HG02938 (cell line): Measurements from ENCODE around the gene KCNJ12.

Experiments
- ATAC-seq: cut with Tn5 transposase; IDR thresholded peaks from one replicate; pipeline ENCODE4 v1.9.1; 2021; ENCODE audit warnings: mild to moderate bottlenecking, moderate library complexity; ENCODE audit not compliant: unreplicated experiment

The KCNJ12 gene

DNA sequence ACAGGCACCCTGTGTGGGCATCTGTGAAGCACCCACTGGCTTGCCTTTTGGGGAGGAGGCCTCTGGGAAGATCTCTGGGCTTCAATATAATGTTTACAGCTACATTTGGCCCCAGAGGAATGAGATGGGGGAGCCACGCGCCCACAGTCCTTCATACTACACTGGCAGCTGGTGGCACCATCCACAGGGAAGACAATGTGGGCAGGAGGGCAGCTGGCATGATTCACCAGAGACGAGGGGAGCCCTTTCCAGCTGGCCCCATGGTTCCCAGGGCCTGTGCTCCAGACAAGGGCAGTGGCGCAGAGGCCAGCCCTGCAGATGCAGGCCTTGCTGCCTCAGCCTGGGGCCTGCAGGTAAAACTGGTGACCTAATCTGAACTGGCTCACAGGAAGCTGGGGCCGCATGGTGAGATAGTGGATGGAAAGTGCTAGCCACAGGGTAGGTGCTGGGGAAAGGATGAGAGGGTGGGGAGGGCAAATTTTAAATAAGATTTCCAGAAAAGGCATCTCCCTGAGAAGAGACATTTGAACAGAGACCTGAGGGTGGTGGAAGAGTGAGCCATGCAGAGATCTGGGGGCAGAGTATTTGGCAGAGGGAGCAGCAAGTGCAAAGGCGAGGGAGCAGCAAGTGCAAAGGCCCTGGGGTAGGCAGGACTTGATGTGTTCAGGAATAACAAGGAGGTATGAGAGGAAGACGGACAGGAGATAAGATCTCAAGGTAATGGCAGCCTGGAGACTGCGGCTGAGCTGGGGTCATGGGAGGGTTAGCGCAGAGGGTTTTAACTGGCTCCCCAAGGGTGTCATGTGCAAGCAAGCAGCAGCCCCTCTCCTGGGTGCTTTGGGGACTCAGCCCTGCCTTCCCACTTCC, 12.1 kb upstream of the KCNJ12 start:
- no peak for ATAC-seq

DNA sequence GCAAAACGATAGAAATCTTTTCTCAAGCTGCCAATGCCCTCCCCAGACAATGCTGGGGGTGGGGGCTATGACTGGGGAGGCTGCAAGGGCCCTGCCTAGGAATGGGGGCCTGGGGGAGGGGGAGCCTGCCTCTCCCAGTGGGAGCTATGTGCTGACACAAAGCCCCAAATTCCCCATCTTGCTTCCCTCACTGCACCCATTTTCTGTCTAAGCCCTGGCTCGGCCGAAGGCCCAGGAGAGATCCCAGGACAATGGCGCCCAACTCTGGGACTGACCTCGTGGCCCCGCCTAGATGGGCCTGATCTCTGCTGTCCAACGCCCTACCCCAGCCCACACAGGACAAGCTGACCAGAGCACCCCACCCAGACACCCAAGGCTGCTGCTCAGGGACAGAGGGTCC, 11.1 kb upstream of the KCNJ12 start:
- no peak for ATAC-seq

DNA sequence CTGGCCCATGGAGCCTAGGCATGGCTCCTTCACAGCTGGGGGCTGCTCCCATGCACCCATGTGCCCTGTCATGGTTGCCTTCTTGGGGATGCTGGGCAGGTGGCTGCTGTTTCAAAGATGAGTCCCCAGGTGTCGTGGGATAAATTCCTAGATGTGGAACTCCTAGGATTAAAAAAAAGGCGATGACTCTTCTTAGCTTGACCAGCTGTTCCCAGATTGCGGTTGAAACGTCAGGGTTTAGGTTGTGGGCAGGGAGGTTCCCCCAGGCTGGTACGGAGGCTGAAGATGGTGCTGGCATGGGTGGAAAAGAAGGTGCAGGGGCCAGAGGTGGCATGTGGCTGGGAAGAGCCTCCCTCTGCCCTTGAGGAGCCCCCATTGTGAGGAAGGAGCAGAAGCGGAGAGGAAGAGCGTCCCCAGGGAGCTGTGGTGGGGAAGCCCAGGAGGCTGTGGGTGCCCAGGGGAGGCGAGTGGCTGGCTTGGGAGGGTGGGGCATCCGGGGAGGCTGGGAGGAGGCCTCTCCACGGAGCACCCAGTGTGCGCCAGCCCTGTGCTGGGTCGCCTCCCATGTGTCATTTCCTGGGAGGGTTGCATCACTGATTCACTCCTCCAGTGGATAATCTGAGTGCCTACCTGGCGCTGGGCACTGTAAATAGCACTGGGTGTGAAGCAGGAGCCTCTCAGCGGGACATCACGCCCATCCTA, 7.5 kb upstream of the KCNJ12 start:
- ATAC-seq: no peak

GRCh38 chr17:21369395-21369794, 6.8 kb upstream of the KCNJ12 start:
- ATAC-seq: no peak

DNA sequence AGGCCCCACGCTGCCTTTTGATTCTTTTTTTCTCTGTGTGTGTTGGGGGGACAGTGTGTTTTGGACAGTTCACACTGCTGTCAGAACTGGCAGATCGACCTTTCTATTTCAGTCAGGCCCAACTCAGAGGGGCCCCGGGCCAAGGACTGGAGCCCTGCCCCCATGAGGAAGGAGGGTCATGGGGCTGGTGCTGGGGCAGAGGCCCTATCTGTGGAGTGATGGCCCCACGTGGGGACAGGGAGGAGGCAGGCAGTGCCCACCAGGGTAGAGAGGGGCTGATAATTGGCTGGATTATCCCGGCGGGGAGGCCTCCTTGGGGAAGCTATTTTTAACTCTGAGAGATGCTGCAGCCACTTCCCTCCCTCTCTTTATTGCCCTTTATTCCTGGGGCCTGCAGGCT, 5.7 kb upstream of the KCNJ12 start:
- no peak for ATAC-seq

DNA sequence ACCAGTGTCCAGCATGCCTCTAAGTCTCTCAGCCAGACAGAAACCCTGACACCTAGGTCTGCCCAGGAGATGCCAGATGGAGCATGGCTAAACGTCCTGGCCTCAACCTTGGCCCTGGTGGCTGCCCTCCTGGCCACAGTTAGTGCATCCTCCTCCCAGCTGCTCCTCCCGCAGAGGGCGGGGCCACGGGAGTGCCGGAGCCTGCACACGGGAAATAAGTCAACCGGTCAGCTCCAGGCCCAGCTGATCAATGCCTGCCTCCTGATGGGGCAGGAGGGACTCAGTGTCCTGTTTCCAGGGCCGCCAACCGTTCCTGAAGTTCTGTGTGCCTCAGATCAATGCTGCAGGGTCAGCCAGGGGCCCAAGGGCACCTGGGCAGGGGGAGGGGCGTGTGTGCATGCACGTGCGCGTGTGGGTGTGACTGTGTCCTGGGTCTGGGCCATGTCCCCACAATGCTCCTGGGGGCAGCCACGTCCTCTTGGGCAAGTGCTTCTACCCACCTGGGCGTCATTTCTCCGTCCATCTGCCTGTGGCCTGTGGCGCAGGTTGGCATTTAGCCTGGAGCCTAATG, 4.6 kb upstream of the KCNJ12 start:
- ATAC-seq: no peak

DNA sequence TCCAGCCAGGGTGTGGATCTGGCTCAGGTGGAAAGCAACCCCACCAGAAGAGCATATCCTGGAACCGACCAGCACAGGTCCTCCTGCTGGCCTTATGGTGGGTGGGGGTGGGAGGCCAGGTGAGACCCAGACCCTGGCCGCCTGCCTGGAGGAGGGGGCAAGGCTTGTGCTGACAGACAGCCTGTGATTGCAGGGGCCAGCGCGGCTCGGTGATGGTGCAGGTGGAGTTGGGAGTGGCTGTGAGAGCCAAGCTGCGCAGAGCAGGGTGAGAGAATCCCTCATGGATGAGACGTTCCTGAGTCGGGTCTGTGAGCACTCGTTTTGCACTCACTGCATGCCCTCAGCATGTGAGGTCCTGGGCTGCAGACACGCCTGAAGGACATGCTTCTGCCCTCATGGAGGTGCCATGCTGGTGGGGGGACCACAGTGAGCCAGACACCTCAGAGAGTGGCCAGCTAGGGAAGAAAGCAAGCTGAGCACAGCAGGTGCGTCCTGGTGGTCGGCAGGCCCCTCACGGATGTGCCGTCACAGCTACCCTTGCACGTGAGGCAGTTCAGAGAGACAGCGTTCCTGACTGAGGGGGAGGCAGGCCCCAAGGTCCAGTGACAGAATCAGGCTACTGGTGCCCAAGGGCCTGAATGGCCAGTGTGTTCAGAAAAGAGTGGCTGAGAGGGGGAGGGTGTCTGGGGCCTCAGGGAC, 3.8 kb upstream of the KCNJ12 start:
- ATAC-seq: no peak

GRCh38 chr17:21373036-21373435, 3.1 kb upstream of the KCNJ12 start:
- no peak for ATAC-seq

DNA sequence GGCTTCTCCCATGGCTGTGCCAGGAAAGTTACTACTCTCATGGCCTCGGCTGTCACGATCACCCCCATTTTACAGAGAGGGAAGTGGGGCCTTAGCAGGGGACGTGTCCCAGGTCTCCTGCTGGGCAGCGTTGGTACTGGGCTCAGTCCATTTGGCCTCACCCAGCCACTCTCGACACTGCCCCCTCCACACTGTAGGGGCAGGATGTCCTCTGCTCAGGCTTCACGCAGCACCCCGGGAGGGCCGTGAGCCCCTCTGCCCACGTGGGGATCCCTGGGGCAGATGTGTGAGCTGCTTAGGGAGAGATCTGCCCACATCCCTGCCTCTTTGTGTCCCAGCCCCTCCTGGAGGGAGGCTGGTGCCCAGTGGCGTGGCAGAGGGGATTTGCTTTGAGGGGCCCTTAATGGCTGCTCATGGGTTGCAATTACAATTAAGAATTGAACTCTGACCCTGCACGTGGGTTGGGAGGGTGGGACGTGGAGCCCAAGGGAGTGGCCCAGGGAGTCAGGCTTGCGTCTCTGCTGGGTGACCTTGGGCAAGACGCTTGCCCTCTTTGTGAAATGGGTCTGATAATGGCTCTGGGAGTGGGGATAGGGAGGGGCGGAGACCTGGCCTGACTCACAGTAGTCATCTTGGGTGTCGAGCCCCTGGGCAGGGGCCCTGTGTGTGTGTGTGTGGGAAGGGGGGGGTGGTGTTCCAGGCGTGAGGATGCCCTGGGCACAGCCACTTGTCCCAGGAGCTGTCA, 2.3 kb upstream of the KCNJ12 start:
- ATAC-seq: no peak

DNA sequence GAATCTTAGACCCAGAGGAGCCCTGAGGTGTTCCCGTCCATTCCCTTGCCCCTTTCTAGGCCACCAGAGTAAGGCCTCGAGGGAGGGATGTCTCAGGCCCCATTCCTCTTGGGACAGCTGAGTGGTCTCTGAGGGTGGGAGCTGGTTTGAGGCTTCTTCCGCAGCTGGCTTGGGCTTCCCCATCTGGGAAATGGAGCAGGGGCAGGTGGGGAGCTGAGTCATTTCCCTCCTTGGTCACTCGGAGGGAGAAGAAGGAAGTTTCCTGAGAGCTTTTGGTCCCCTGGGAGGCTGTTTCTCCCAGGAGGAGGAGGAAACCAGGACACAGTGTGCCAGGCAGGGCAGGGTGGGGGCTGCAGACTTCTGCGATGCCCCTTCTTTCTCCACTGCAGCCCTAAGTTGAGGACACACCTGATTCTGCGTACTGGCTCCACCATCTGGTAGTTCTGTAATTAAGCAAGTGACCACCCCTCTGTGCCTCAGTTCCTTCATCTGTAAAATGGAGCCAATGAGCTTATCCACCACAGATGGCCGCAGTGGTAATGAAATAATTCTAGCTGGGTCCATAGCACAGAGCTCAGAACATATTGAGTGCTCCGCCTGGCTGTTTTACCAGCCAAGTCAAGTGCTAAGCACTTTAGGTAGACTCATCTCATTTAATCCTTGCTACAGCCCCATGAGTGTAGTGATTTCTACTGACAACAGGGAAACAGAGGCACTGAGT, 1.6 kb upstream of the KCNJ12 start:
- no peak for ATAC-seq

DNA sequence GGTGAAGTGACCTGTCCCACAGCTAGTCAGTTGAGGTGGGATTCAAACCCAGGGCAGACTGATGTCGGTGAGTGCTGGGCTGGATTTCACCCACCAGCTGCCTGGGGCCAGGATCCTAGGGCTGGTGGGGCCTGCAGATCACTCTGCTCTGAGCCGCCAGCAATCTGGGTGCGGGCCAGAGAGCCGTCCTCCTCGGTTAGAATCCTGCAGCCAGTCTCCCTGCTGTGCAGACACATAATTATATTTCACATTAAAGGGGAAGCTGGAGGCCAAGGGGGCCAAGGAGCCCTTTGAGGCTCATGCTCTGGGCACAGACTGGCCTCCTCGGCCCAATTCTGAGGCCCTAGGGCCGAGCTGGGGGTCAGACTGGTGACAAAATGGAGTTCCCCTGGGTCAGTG, 996 bp upstream of the KCNJ12 start:
- no peak for ATAC-seq

GRCh38 chr17:21375757-21376080, 438 bp upstream of the KCNJ12 start:
- ATAC-seq: no peak

GRCh38 chr17:21376759-21377690, 868 bp downstream of the KCNJ12 start:
- ATAC-seq: no peak

- ATAC-seq: no peak
Observed at GRCh38 chr17:21377705-21378396, 1.7 kb downstream of the KCNJ12 start.

GRCh38 chr17:21378553-21378952, 2.4 kb downstream of the KCNJ12 start:
- no peak for ATAC-seq

GRCh38 chr17:21379080-21379711, 3.0 kb downstream of the KCNJ12 start:
- no peak for ATAC-seq

GRCh38 chr17:21380659-21381058, 4.5 kb downstream of the KCNJ12 start:
- ATAC-seq: no peak

GRCh38 chr17:21381076-21381706, 5.0 kb downstream of the KCNJ12 start:
- ATAC-seq: no peak
